ENCODE results near the gene ARHGAP4. TPM values are rescaled to one million over a fixed set of nuclear protein-coding genes. Genes with fewer than 3 reads are reported as not detected.
A peak's percentile ranks its signal among the peaks of the same experiment; 100 is the strongest.

Gene ARHGAP4
- polyA plus RNA-seq, 3 donors, result 51.5 to 508 (median 64.4) TPM

DNA sequence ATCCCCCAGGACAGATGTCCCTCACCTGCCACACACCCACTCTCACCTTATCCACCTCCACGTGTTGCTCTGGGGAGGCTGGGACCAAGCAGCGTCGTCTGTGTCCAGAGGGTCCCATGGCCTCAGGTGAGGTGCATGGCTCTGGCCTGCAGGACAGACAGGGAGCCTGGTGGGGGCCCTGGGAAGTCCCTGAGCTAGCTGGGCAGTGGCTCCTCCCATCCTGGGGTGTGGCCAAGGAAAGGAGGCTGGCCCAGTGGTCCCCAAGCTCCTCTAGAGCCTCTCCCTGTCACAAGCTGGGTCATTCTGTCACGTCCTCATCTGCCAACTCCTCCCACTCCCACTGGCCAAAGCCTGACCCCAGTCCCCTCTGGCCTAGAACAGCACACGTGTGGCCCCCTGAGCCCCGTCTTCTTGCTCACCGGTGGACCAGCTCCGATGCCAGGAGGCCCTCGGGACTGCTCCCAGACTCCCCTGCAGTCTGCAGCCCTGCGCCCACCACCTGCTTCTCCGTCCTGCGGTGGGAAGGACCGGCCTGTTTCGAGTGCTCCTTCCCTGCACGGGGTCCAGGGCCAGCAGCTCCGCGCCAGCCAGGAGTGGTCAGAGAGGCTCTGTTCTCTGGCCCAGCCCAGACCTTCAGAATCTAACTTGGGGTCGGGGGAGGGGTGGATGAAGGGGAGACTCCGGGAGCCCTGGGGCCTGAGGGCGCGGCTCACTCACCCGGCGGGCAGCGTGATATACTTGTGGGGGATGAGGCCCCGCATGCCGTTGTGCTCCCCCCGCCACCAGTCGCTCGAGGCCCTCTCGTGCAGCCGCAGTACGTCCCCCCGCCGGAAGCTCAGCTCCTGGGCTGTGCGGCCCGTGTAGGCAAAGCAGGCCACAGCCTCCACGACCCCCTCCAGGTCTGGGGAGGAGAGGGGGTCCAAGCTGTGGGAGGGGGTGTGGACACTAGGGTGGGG lies 16.8 kb downstream of the ARHGAP4 start:
- intact Hi-C loops (cut with micrococcal nuclease), result no loop called here
- DNase-seq, result no peak
- TF ChIP-seq, protein P1, sequence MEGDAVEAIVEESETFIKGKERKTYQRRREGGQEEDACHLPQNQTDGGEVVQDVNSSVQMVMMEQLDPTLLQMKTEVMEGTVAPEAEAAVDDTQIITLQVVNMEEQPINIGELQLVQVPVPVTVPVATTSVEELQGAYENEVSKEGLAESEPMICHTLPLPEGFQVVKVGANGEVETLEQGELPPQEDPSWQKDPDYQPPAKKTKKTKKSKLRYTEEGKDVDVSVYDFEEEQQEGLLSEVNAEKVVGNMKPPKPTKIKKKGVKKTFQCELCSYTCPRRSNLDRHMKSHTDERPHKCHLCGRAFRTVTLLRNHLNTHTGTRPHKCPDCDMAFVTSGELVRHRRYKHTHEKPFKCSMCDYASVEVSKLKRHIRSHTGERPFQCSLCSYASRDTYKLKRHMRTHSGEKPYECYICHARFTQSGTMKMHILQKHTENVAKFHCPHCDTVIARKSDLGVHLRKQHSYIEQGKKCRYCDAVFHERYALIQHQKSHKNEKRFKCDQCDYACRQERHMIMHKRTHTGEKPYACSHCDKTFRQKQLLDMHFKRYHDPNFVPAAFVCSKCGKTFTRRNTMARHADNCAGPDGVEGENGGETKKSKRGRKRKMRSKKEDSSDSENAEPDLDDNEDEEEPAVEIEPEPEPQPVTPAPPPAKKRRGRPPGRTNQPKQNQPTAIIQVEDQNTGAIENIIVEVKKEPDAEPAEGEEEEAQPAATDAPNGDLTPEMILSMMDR (IDR thresholded peaks at IDR 0.05), result no peak
- H3K27me3 ChIP-seq (ENCODE audit: control insufficient read depth in 2 of 2, insufficient read depth in 2 of 2, low read length in 2 of 2), result no peaks in the 10 kb centered on the region
- peaks cover 12 to 14% of the 10 kb centered on the region in 2 donors for H3K4me1 ChIP-seq (ENCODE audit: control insufficient read depth in 1 of 2, insufficient read depth in 2 of 2, low read length in 2 of 2)
- 80% methylated on average over 5 of the region's 37 CpGs for WGBS (ENCODE audit: insufficient coverage)
- H4K20me1 ChIP-seq (ENCODE audit: insufficient read depth, low read length), result peaks cover 82% of the 10 kb centered on the region
- no peak overlapping the region for H3K4me3 ChIP-seq (replicated peaks in 1 of 3; ENCODE audit: low read depth in 2 of 3, low read length in 3 of 3)
- Mint-ChIP-seq H3K27me3 (ENCODE audit: low read depth in 3 of 3) (peaks cover 0 to 37% (median 1%) of the 10 kb centered on the region in 3 donors), H3K36me3 (peaks cover 20 to 55% of the 10 kb centered on the region in 2 donors), H3K4me1 (peaks cover 15% of the 10 kb centered on the region), H3K9me3 (peaks cover 0 to 13% (median 2%) of the 10 kb centered on the region in 7 donors), H3K4me3 (no peak overlapping the region), H3K27ac (no peak overlapping the region)
- peaks cover 61 to 62% of the 10 kb centered on the region in 2 donors for H3K36me3 ChIP-seq (replicated peaks in 1 of 2; ENCODE audit: control insufficient read depth in 1 of 2, insufficient read depth in 2 of 2, low read length in 2 of 2)
- no peaks in the 10 kb centered on the region for H3K9me3 ChIP-seq (replicated peaks in 1 of 2; ENCODE audit: control insufficient read depth in 1 of 2, insufficient read depth in 1 of 2, low read length in 2 of 2)
- no peaks in the 10 kb centered on the region for H3K79me2 ChIP-seq (ENCODE audit: insufficient read depth, low read length)
- no peak overlapping the region for H3K4me2 ChIP-seq (replicated peaks; ENCODE audit: extremely low read depth, low read length, poor library complexity, severe bottlenecking)
- H3K27ac ChIP-seq (ENCODE audit: low read depth in 1 of 2, low read length in 2 of 2), result no peak overlapping the region
- H2AFZ ChIP-seq (ENCODE audit: insufficient read depth, low read depth, low read length, poor library complexity, severe bottlenecking), result no peak overlapping the region
- H3K9ac ChIP-seq (ENCODE audit: insufficient read depth, low read length, poor library complexity, severe bottlenecking), result no peak overlapping the region

DNA sequence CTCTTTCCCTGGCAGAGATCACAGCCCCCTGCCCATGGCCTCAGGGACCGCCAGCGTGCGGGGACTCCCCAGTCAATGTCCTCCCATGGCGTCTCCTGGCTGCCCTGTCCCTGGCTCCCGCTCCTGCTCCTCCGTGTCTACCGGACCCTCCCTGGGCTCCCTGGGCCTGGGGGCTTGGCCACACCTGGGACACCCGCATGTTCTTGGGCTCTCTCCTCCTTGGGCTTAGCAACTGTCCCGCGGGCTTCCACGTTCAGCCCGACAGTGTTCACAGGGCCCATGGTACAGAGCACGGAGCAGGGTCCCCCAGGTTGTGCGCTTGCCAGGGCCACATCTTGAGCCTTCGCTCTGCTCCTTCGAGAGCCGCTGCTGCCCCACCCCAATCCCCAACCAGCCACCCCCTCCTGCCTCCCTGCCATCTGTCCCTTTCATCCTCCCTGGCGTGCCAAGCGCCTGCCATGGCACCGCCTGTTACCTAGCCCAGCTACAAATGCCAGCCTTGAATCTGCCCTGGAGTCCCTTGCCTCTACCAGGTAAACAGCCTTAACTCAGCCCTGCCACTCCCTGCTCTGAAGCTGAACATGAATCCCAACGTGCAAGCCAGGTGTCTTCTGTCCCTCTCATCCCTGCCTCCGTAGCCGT lies 17.7 kb downstream of the ARHGAP4 start:
- WGBS (ENCODE audit: insufficient coverage), result 81% methylated on average over 4 of the region's 23 CpGs
- H3K4me1 ChIP-seq (ENCODE audit: control insufficient read depth in 1 of 2, insufficient read depth in 2 of 2, low read length in 2 of 2), result peaks cover 21 to 23% of the 10 kb centered on the region in 2 donors
- peaks cover 25% of the 10 kb centered on the region for H3K4me1 Mint-ChIP-seq
- intact Hi-C loops (cut with micrococcal nuclease), result no loop called here
- peaks cover 0 to 13% (median 2%) of the 10 kb centered on the region in 7 donors for H3K9me3 Mint-ChIP-seq
- no peak overlapping the region for H3K4me2 ChIP-seq (replicated peaks; ENCODE audit: extremely low read depth, low read length, poor library complexity, severe bottlenecking)
- TF ChIP-seq, protein P1 (IDR thresholded peaks at IDR 0.05), result no peak
- H3K36me3 ChIP-seq (replicated peaks in 1 of 2; ENCODE audit: control insufficient read depth in 1 of 2, insufficient read depth in 2 of 2, low read length in 2 of 2), result peaks cover 51 to 52% of the 10 kb centered on the region in 2 donors
- peak overlapping the region in 4 of 7 donors; percentile 24 to 73 (median 52) for H3K27ac Mint-ChIP-seq
- DNase-seq, result no peak
- peaks cover 73% of the 10 kb centered on the region for H4K20me1 ChIP-seq (ENCODE audit: insufficient read depth, low read length)
- peaks cover 17 to 46% of the 10 kb centered on the region in 2 donors for H3K36me3 Mint-ChIP-seq
- H3K27me3 Mint-ChIP-seq (ENCODE audit: low read depth in 3 of 3), result peaks cover 0 to 40% (median 1%) of the 10 kb centered on the region in 3 donors
- H3K79me2 ChIP-seq (ENCODE audit: insufficient read depth, low read length), result no peaks in the 10 kb centered on the region
- no peak overlapping the region for H3K9ac ChIP-seq (ENCODE audit: insufficient read depth, low read length, poor library complexity, severe bottlenecking)
- no peak overlapping the region for H3K4me3 Mint-ChIP-seq
- no peak overlapping the region for H3K4me3 ChIP-seq (replicated peaks in 1 of 3; ENCODE audit: low read depth in 2 of 3, low read length in 3 of 3)
- no peak overlapping the region for H2AFZ ChIP-seq (ENCODE audit: insufficient read depth, low read depth, low read length, poor library complexity, severe bottlenecking)
- H3K27ac ChIP-seq (ENCODE audit: low read depth in 1 of 2, low read length in 2 of 2), result no peak overlapping the region
- H3K27me3 ChIP-seq (ENCODE audit: control insufficient read depth in 2 of 2, insufficient read depth in 2 of 2, low read length in 2 of 2), result no peaks in the 10 kb centered on the region
- H3K9me3 ChIP-seq (replicated peaks in 1 of 2; ENCODE audit: control insufficient read depth in 1 of 2, insufficient read depth in 1 of 2, low read length in 2 of 2), result no peaks in the 10 kb centered on the region
